SK-N-SH treated with all-trans-retinoic acid at 6 μM for 48 hours (cell line): ENCODE results near the gene NME7.

Experiments
- ARNTL ChIP-seq: fragments of 450-650 bp; formaldehyde crosslinking; IDR thresholded peaks from 2 replicates; pipeline ENCODE4 v1.5.0; 2020; ENCODE audit warnings: low read depth, mild to moderate bottlenecking, moderate library complexity, borderline replicate concordance
- GLIS3 ChIP-seq: fragments of 250-450 bp; sonication (Bioruptor Pico); IDR thresholded peaks from 2 replicates; pipeline ENCODE4 v1.5.0; 2020; ENCODE audit warnings: mild to moderate bottlenecking, moderate library complexity
- ISL1 ChIP-seq: fragments of 250-450 bp; sonication (Bioruptor Pico); IDR thresholded peaks from 2 replicates; pipeline ENCODE4 v2.1.2; 2022; ENCODE audit warnings: mild to moderate bottlenecking, moderate library complexity
- PATZ1 ChIP-seq: fragments of 250-450 bp; sonication (Bioruptor Pico); IDR thresholded peaks from 2 replicates; pipeline ENCODE4 v1.8.0; 2020; ENCODE audit warnings: mild to moderate bottlenecking, moderate library complexity, borderline replicate concordance
- ZFP3 ChIP-seq: fragments of 250-450 bp; sonication (Bioruptor Pico); IDR thresholded peaks from 2 replicates; pipeline ENCODE4 v1.5.0; 2020; ENCODE audit warnings: mild to moderate bottlenecking, moderate library complexity
- ZNF565 ChIP-seq: fragments of 450-650 bp; formaldehyde crosslinking; conservative IDR thresholded peaks from 2 replicates; pipeline ENCODE4 v1.5.0; 2020; ENCODE audit warnings: low read depth, mild to moderate bottlenecking, moderate library complexity
- ZNF8 ChIP-seq: fragments of 450-650 bp; formaldehyde crosslinking; IDR thresholded peaks from 2 replicates; pipeline ENCODE4 v1.5.0; 2020; ENCODE audit warnings: mild to moderate bottlenecking, moderate library complexity

GRCh38 chr1:169099561-169099960, 268.0 kb downstream of the NME7 start:
- TF ChIP-seq ARNTL, result no peak
- TF ChIP-seq ZFP3, result no peak
- TF ChIP-seq ZNF8, result no peak
- no peak for TF ChIP-seq PATZ1 (CRISPR knock-in tag)
- no peak for TF ChIP-seq ISL1 (CRISPR knock-in tag)
- TF ChIP-seq GLIS3 (CRISPR knock-in tag), result no peak
- TF ChIP-seq ZNF565, result no peak
